A549 (cell line): ENCODE data around the gene TLR3. TPM values are rescaled to one million over a fixed set of nuclear protein-coding genes. Genes with fewer than 3 reads are reported as not detected.

Source experiments
- ATAC-seq, 2 experiments: fragments of 200-7000 bp in 1 of 2; fragments of >200 bp in 1 of 2; cut with Nextera tagmentation in 1 of 2; cut with Tn5 transposase in 1 of 2; 3 replicates each; pipeline versions ENCODE4 v1.8.0 to v1.9.1; 2018 to 2020; ENCODE audit warnings: mild to moderate bottlenecking in 1 of 2, moderate library complexity in 1 of 2
- CTCF ChIA-PET: fragments of 300-600 bp; sonication (Branson Sonifier 250); formaldehyde crosslinking; extraction: SDS; loops from one replicate; lab custom pipeline; 2021; ENCODE audit warnings: antibody characterized with exemption, inconsistent platforms; lab: Yijun Ruan, JAX
- POLR2A ChIA-PET: fragments of 350-600 bp; formaldehyde crosslinking; extraction: SDS; loops from one replicate; lab custom pipeline; 2021; ENCODE audit warnings: antibody characterized with exemption, inconsistent platforms; lab: Yijun Ruan, JAX
- DNase-seq, 2 experiments: peaks; one replicate each; pipeline versions ENCODE4 v3.0.0 to v3.0.0-alpha.2; 2011 to 2016; ENCODE audit warnings: low read depth in 1 of 2, low spot score in 1 of 2
- FAIRE-seq: peaks from 2 replicates; lab custom pipeline; 2011; peaks lifted over from hg19 to GRCh38; lab: Jason Lieb, UNC
- H3K27ac ChIP-seq, 2 experiments: fragments of >200 bp; sonication (Bioruptor Twin); formaldehyde crosslinking; 3 replicates each; pipeline ENCODE4 v1.5.1; 2016 to 2017
- H3K4me1 ChIP-seq: fragments of >200 bp; sonication (Bioruptor Twin); formaldehyde crosslinking; 3 replicates; pipeline ENCODE4 v1.6.1; 2016
- H3K4me2 ChIP-seq: fragments of >200 bp; sonication (Bioruptor Twin); formaldehyde crosslinking; 3 replicates; pipeline ENCODE4 v1.6.1; 2016
- H3K4me3 ChIP-seq: fragments of >200 bp; sonication (Bioruptor Twin); formaldehyde crosslinking; 3 replicates; pipeline ENCODE4 v1.5.1; 2016
- H3K9me3 ChIP-seq: fragments of >200 bp; sonication (Bioruptor Twin); formaldehyde crosslinking; 3 replicates; pipeline ENCODE4 v1.6.1; 2016
- CBX2 ChIP-seq: fragments of 200-600 bp; sonication (generic); IDR thresholded peaks from 2 replicates; pipeline ENCODE4 v1.6.1; 2016; ENCODE audit warnings: low read depth, mild to moderate bottlenecking, borderline replicate concordance
- CBX8 ChIP-seq: fragments of 200-600 bp; sonication (generic); IDR thresholded peaks from 2 replicates; pipeline ENCODE4 v1.6.1; 2016
- CHD2 ChIP-seq: fragments of 150-350 bp; IDR thresholded peaks from 2 replicates; pipeline ENCODE4 v1.6.1; 2014; ENCODE audit warnings: low read length; ENCODE audit not compliant: partially characterized antibody
- EHF ChIP-seq: fragments of 250-450 bp; sonication (Bioruptor Pico); IDR thresholded peaks from 2 replicates; pipeline ENCODE4 v1.5.0; 2020; ENCODE audit warnings: mild to moderate bottlenecking
- EHMT2 ChIP-seq: fragments of 200-600 bp; sonication (generic); IDR thresholded peaks from 2 replicates; pipeline ENCODE4 v1.6.1; 2016; ENCODE audit warnings: antibody characterized with exemption, low read depth, mild to moderate bottlenecking, moderate library complexity
- EP300 ChIP-seq, 2 experiments: fragments of >200 bp; sonication (Bioruptor Twin); formaldehyde crosslinking; IDR thresholded peaks; 2 replicates in 1 of 2; 3 replicates in 1 of 2; pipeline ENCODE4 v1.6.1; 2016 to 2017
- ESRRA ChIP-seq: fragments of 150-350 bp; IDR thresholded peaks from 2 replicates; pipeline ENCODE4 v1.6.1; 2014; ENCODE audit warnings: mild to moderate bottlenecking, low read length, borderline replicate concordance
- FOSL2 ChIP-seq, 2 experiments: fragments of 450-650 bp in 1 of 2; fragments of >200 bp in 1 of 2; sonication (Bioruptor Twin) in 1 of 2; formaldehyde crosslinking; IDR thresholded peaks; 2 replicates each; pipeline versions ENCODE4 v1.5.0 to v1.6.1; 2016 to 2020; ENCODE audit warnings: mild to moderate bottlenecking in 1 of 2, moderate library complexity in 1 of 2
- GATA3 ChIP-seq: IDR thresholded peaks from 2 replicates; pipeline ENCODE4 v1.6.1; 2012; ENCODE audit warnings: borderline replicate concordance
- HDAC2 ChIP-seq: fragments of 200-600 bp; sonication (generic); IDR thresholded peaks from 2 replicates; pipeline ENCODE4 v1.6.1; 2016
- HOXA7 ChIP-seq: fragments of 250-450 bp; sonication (Bioruptor Pico); IDR thresholded peaks from 2 replicates; pipeline ENCODE4 v1.5.0; 2020; ENCODE audit warnings: mild to moderate bottlenecking, moderate library complexity
- HOXB5 ChIP-seq: fragments of 250-450 bp; sonication (Bioruptor Pico); IDR thresholded peaks from 2 replicates; pipeline ENCODE4 v1.5.0; 2020; ENCODE audit warnings: mild to moderate bottlenecking, moderate library complexity
- MAFK ChIP-seq: fragments of 450-650 bp; IDR thresholded peaks from 2 replicates; pipeline ENCODE4 v1.6.1; 2014; ENCODE audit not compliant: partially characterized antibody
- NR3C1 ChIP-seq: fragments of >200 bp; sonication (Bioruptor Twin); formaldehyde crosslinking; IDR thresholded peaks from 3 replicates; pipeline ENCODE4 v1.6.1; 2017
- PHF8 ChIP-seq: fragments of 200-600 bp; sonication (generic); IDR thresholded peaks from 2 replicates; pipeline ENCODE4 v1.6.1; 2016; ENCODE audit warnings: low read depth, mild to moderate bottlenecking, antibody characterized with exemption, moderate library complexity, borderline replicate concordance
- POLR2A ChIP-seq: IDR thresholded peaks from 2 replicates; pipeline ENCODE4 v1.6.1; 2012; ENCODE audit warnings: mild to moderate bottlenecking, low read length
- POLR2AphosphoS2 ChIP-seq: conservative IDR thresholded peaks from 2 replicates; pipeline ENCODE4 v1.6.1; 2012; ENCODE audit warnings: low read length, improper control_type of control experiment, inconsistent platforms
- RARB ChIP-seq: fragments of 250-450 bp; sonication (Bioruptor Pico); IDR thresholded peaks from 2 replicates; pipeline ENCODE4 v1.8.0; 2021; ENCODE audit warnings: mild to moderate bottlenecking, moderate library complexity
- SREBF2 ChIP-seq: fragments of 450-650 bp; IDR thresholded peaks from 2 replicates; pipeline ENCODE4 v1.6.1; 2014; ENCODE audit warnings: mild to moderate bottlenecking, moderate library complexity
- TFCP2L1 ChIP-seq: fragments of 250-450 bp; sonication (Bioruptor Pico); IDR thresholded peaks from 2 replicates; pipeline ENCODE4 v1.5.0; 2021; ENCODE audit warnings: mild to moderate bottlenecking
- TP53 ChIP-seq: fragments of 250-450 bp; sonication (Bioruptor Pico); IDR thresholded peaks from 2 replicates; pipeline ENCODE4 v1.5.0; 2021; ENCODE audit warnings: mild to moderate bottlenecking, moderate library complexity
- ZC3H11A ChIP-seq: fragments of 450-650 bp; IDR thresholded peaks from 2 replicates; pipeline ENCODE4 v1.6.1; 2014; ENCODE audit warnings: antibody characterized with exemption, mild to moderate bottlenecking
- ZNF302 ChIP-seq: fragments of 250-450 bp; sonication (Bioruptor Pico); IDR thresholded peaks from 2 replicates; pipeline ENCODE4 v1.9.0; 2021; ENCODE audit warnings: inconsistent platforms, mild to moderate bottlenecking, moderate library complexity
- WGBS: methylation state at CpG from one replicate; pipeline ENCODE4 v1.1.6; 2017; ENCODE audit errors: missing lambda C conversion rate; 5-methylcytosine and 5-hydroxymethylcytosine counted together
- polyA plus RNA-seq, 4 experiments: library from polyadenylated mRNA; depleted of rRNA in 3 of 4; stranded (reverse); fragments of >200 nt; fragmentation: RNase III in 1 of 4; extraction: RNeasy Plus Mini Kit Qiagen cat#74134 plus additional on column Dnase treatment in 1 of 4; gene quantifications; 2 replicates in 3 of 4; 3 replicates in 1 of 4; pipeline ENCODE4 v1.2.3, GENCODE V29; 2011 to 2017
- TF ChIP-seq, protein P1 (sequence below): fragments of 250-450 bp; sonication (Bioruptor Pico); IDR thresholded peaks from 2 replicates; pipeline ENCODE4 v1.5.0; 2020; ENCODE audit warnings: low read depth, mild to moderate bottlenecking, moderate library complexity
- TF ChIP-seq, protein P2 (sequence below): fragments of >200 bp; sonication (Bioruptor Twin); formaldehyde crosslinking; IDR thresholded peaks from 2 replicates; pipeline ENCODE4 v1.6.1; 2016
- TF ChIP-seq, protein P3 (sequence below): IDR thresholded peaks from 2 replicates; pipeline ENCODE4 v1.6.1; 2012
- TF ChIP-seq, protein P4 (sequence below): fragments of >200 bp; sonication (Bioruptor Twin); formaldehyde crosslinking; IDR thresholded peaks from 3 replicates; pipeline ENCODE4 v1.6.1; 2016

The TLR3 gene
- polyA plus RNA-seq, 2 of the 4 experiments (the other 2 are of a cell fraction) = 0.09 to 0.81 TPM

DNA sequence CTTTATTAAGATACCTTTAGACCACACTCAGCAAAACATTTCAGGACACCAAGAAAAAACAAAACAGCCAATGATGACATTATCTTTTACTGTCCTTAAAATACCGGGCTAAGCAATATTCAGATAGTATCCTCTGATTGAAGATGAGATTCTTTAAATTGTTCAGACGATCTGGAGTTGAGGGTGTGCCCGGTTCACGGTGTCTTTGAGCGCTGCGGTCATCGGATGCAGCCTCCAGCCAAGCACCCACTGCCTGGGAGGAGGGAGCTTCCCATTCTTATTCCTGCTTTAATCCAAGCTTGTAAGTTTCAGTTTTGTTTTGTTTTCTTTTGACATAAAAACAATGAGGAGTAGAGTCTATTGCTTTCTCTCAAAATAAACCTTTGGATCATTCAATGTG, 49.6 kb downstream of the TLR3 start:
- DNase-seq (no peak), FAIRE-seq (no peak)
- POLR2A ChIA-PET = no interaction called here

DNA sequence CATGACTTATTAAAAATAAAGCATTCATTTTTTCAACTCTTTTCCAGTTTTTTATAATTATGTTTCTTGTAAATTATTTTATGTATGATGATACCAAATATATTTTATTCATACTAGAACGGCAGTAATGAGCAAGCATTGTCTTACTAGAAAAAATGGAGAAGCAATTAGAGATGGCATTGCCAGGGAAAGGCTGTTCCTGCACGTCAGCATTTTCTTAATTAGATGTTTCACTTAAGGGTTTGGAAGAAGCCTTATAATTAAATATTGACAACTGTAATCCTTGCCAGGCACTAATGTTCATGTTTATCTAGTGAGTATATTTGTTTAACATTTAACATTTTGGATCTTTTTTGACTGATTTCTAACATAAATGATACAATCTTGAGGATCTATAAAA, 52.1 kb downstream of the TLR3 start:
- Histone ChIP-seq H3K4me1 (no peaks in the 10 kb centered on the region), H3K4me2 (no peak overlapping the region), H3K4me3 (no peak overlapping the region), H3K27ac (no peak overlapping the region), H3K9me3 (no peaks in the 10 kb centered on the region)
- DNase-seq (no peak), ATAC-seq (no peak), FAIRE-seq (no peak)
- ChIA-PET CTCF (no interaction called here), POLR2A (no interaction called here)
- WGBS = 59% methylated on average over 2 of the region's 2 CpGs
- no peak for TF ChIP-seq POLR2AphosphoS2
- TF ChIP-seq, protein P1, sequence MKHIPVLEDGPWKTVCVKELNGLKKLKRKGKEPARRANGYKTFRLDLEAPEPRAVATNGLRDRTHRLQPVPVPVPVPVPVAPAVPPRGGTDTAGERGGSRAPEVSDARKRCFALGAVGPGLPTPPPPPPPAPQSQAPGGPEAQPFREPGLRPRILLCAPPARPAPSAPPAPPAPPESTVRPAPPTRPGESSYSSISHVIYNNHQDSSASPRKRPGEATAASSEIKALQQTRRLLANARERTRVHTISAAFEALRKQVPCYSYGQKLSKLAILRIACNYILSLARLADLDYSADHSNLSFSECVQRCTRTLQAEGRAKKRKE = no peak
- TF ChIP-seq HOXA7 = no peak
- no peak for TF ChIP-seq TP53 (CRISPR knock-in tag)
- no peak for TF ChIP-seq HOXB5 (CRISPR knock-in tag)
- TF ChIP-seq, protein P2, sequence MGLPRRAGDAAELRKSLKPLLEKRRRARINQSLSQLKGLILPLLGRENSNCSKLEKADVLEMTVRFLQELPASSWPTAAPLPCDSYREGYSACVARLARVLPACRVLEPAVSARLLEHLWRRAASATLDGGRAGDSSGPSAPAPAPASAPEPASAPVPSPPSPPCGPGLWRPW = no peak
- TF ChIP-seq EHMT2 = no peak
- TF ChIP-seq, protein P3, sequence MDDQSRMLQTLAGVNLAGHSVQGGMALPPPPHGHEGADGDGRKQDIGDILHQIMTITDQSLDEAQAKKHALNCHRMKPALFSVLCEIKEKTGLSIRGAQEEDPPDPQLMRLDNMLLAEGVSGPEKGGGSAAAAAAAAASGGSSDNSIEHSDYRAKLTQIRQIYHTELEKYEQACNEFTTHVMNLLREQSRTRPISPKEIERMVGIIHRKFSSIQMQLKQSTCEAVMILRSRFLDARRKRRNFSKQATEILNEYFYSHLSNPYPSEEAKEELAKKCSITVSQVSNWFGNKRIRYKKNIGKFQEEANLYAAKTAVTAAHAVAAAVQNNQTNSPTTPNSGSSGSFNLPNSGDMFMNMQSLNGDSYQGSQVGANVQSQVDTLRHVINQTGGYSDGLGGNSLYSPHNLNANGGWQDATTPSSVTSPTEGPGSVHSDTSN = no peak
- TF ChIP-seq MAFK = no peak
- no peak for TF ChIP-seq NR3C1
- TF ChIP-seq ZC3H11A = no peak
- no peak for TF ChIP-seq TFCP2L1 (CRISPR knock-in tag)
- TF ChIP-seq RARB (CRISPR knock-in tag) = no peak
- TF ChIP-seq SREBF2 = no peak
- TF ChIP-seq CHD2 = no peak
- TF ChIP-seq ESRRA = no peak
- TF ChIP-seq HDAC2 = no peak
- no peak for TF ChIP-seq CBX8

More for the DNA sequence above, 49.6 kb downstream of the TLR3 start:
- H3K9me3 ChIP-seq = no peaks in the 10 kb centered on the region
- H3K4me3 ChIP-seq = no peak overlapping the region
- no peaks in the 10 kb centered on the region for H3K4me1 ChIP-seq
- H3K27ac ChIP-seq = no peak overlapping the region
- H3K4me2 ChIP-seq = no peak overlapping the region
- TF ChIP-seq HOXA7 (no peak), EHF (CRISPR knock-in tag) (no peak), FOSL2 (IDR thresholded peaks at IDR 0.05) (no peak), FOSL2 (CRISPR knock-in tag; IDR thresholded peaks at IDR 0.05) (no peak), SREBF2 (no peak), ZNF302 (CRISPR knock-in tag) (no peak), CBX2 (no peak), POLR2AphosphoS2 (no peak), PHF8 (no peak), EP300 (IDR thresholded peaks at IDR 0.05) (no peak), POLR2A (no peak), TP53 (CRISPR knock-in tag) (no peak), EHMT2 (no peak), GATA3 (no peak)
- TF ChIP-seq, protein P4, sequence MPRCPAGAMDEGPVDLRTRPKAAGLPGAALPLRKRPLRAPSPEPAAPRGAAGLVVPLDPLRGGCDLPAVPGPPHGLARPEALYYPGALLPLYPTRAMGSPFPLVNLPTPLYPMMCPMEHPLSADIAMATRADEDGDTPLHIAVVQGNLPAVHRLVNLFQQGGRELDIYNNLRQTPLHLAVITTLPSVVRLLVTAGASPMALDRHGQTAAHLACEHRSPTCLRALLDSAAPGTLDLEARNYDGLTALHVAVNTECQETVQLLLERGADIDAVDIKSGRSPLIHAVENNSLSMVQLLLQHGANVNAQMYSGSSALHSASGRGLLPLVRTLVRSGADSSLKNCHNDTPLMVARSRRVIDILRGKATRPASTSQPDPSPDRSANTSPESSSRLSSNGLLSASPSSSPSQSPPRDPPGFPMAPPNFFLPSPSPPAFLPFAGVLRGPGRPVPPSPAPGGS = no peak
- CTCF ChIA-PET = no interaction called here
- WGBS = 37% methylated on average over 7 of the region's 7 CpGs
- ATAC-seq = no peak
